Measurements from ENCODE around the gene SBK2.

SBK2 gene

GRCh38 chr19:55484593-55485438 lies 52.1 kb downstream of the SBK2 start, which contains the start of gene NAT14:
NAT14 (plus strand) TSS chr19:55485188; CDS start chr19:55485709, 521 bp downstream.
- peak; percentile 60 for DNase-seq (ENCODE audit: low spot score)
- H3K27ac Mint-ChIP-seq, result peak within 1 kb of the TSS; percentile 70
- no peaks in the 10 kb centered on the region for H3K9me3 Mint-ChIP-seq
- H3K4me3 Mint-ChIP-seq, result peak within 1 kb of the TSS; percentile 75
- H3K4me1 Mint-ChIP-seq (ENCODE audit: low read depth), result peaks cover 1% of the 10 kb centered on the region
- H3K36me3 Mint-ChIP-seq (ENCODE audit: low read depth), result peaks cover 1% of the 10 kb centered on the region
- no peaks in the 10 kb centered on the region for H3K27me3 Mint-ChIP-seq (ENCODE audit: low read depth)

- Mint-ChIP-seq H3K4me3 (peak overlapping the region; percentile 72), H3K36me3 (ENCODE audit: low read depth) (peaks cover 1% of the 10 kb centered on the region), H3K4me1 (ENCODE audit: low read depth) (peaks cover 4% of the 10 kb centered on the region), H3K27ac (peak overlapping the region; percentile 20), H3K27me3 (ENCODE audit: low read depth) (no peaks in the 10 kb centered on the region), H3K9me3 (no peaks in the 10 kb centered on the region)
- DNase-seq (ENCODE audit: low spot score), result no peak
These were observed 53.0 kb downstream of the SBK2 start for GRCh38 chr19:55483706-55484592.

GRCh38 chr19:55482967-55483705 lies 53.8 kb downstream of the SBK2 start:
- no peak for DNase-seq (ENCODE audit: low spot score)
- Mint-ChIP-seq H3K4me3 (no peak overlapping the region), H3K9me3 (no peaks in the 10 kb centered on the region), H3K4me1 (ENCODE audit: low read depth) (peaks cover 11% of the 10 kb centered on the region), H3K27ac (no peak overlapping the region), H3K27me3 (ENCODE audit: low read depth) (no peaks in the 10 kb centered on the region), H3K36me3 (ENCODE audit: low read depth) (peaks cover 4% of the 10 kb centered on the region)

- H3K36me3 Mint-ChIP-seq (ENCODE audit: low read depth), result peaks cover 4% of the 10 kb centered on the region
- DNase-seq (ENCODE audit: low spot score), result no peak
- no peak overlapping the region for H3K4me3 Mint-ChIP-seq
- H3K27me3 Mint-ChIP-seq (ENCODE audit: low read depth), result no peaks in the 10 kb centered on the region
- H3K9me3 Mint-ChIP-seq, result no peaks in the 10 kb centered on the region
- H3K27ac Mint-ChIP-seq, result no peak overlapping the region
- peaks cover 17% of the 10 kb centered on the region for H3K4me1 Mint-ChIP-seq (ENCODE audit: low read depth)
These were observed 54.6 kb downstream of the SBK2 start for GRCh38 chr19:55482156-55482961.

- Mint-ChIP-seq H3K4me1 (ENCODE audit: low read depth) (peaks cover 20% of the 10 kb centered on the region), H3K27ac (no peak overlapping the region), H3K4me3 (no peak overlapping the region), H3K36me3 (ENCODE audit: low read depth) (peaks cover 4% of the 10 kb centered on the region), H3K27me3 (ENCODE audit: low read depth) (no peaks in the 10 kb centered on the region), H3K9me3 (no peaks in the 10 kb centered on the region)
- no peak for DNase-seq (ENCODE audit: low spot score)
These were observed 55.2 kb downstream of the SBK2 start for GRCh38 chr19:55481794-55482155.

- no peaks in the 10 kb centered on the region for H3K9me3 Mint-ChIP-seq
- no peaks in the 10 kb centered on the region for H3K27me3 Mint-ChIP-seq (ENCODE audit: low read depth)
- peaks cover 4% of the 10 kb centered on the region for H3K36me3 Mint-ChIP-seq (ENCODE audit: low read depth)
- no peak overlapping the region for H3K4me3 Mint-ChIP-seq
- DNase-seq (ENCODE audit: low spot score), result no peak
- H3K4me1 Mint-ChIP-seq (ENCODE audit: low read depth), result peaks cover 20% of the 10 kb centered on the region
- H3K27ac Mint-ChIP-seq, result no peak overlapping the region
These were observed 55.7 kb downstream of the SBK2 start for GRCh38 chr19:55481148-55481793.

- Mint-ChIP-seq H3K9me3 (no peaks in the 10 kb centered on the region), H3K27me3 (ENCODE audit: low read depth) (no peaks in the 10 kb centered on the region), H3K27ac (peak overlapping the region; percentile 55), H3K36me3 (ENCODE audit: low read depth) (peaks cover 4% of the 10 kb centered on the region), H3K4me3 (peak overlapping the region; percentile 17), H3K4me1 (ENCODE audit: low read depth) (peaks cover 18% of the 10 kb centered on the region)
- DNase-seq (ENCODE audit: low spot score), result no peak
These were observed 57.3 kb downstream of the SBK2 start for GRCh38 chr19:55479451-55480230.

GRCh38 chr19:55479045-55479444 lies 57.9 kb downstream of the SBK2 start:
- peaks cover 18% of the 10 kb centered on the region for H3K4me1 Mint-ChIP-seq (ENCODE audit: low read depth)
- H3K36me3 Mint-ChIP-seq (ENCODE audit: low read depth), result peaks cover 4% of the 10 kb centered on the region
- no peak for DNase-seq (ENCODE audit: low spot score)
- H3K27ac Mint-ChIP-seq, result peak overlapping the region; percentile 55
- H3K27me3 Mint-ChIP-seq (ENCODE audit: low read depth), result no peaks in the 10 kb centered on the region
- H3K4me3 Mint-ChIP-seq, result peak overlapping the region; percentile 87
- no peaks in the 10 kb centered on the region for H3K9me3 Mint-ChIP-seq

Measured in T-helper 2 cell treated with Interferon-gamma antibody and Interleukin-4, amounts not matched to agents 5 μg/mL and 100 μg/mL, for 36 hours (primary cell).